HepG2 (cell line): ENCODE data around the gene DOCK4. TPM values are rescaled to one million over a fixed set of nuclear protein-coding genes. Genes with fewer than 3 reads are reported as not detected.

Experiments used
- KLF13 ChIP-seq: sonication (generic); formaldehyde crosslinking; IDR thresholded peaks from 2 replicates; pipeline ENCODE4 v1.4.0; 2020; ENCODE audit warnings: mild to moderate bottlenecking, missing genetic modification reagents
- TEAD3 ChIP-seq: optimal IDR thresholded peaks from 2 replicates; pipeline ENCODE3; 2016; ENCODE audit warnings: borderline replicate concordance
- TFDP1 ChIP-seq: IDR thresholded peaks from 2 replicates; pipeline ENCODE4 v1.6.1; 2016; ENCODE audit warnings: missing compliant biosample characterization, missing genetic modification reagents, borderline replicate concordance
- ZBTB40 ChIP-seq, 2 experiments: fragments of 450-650 bp in 1 of 2; sonication (generic) in 1 of 2; formaldehyde crosslinking in 1 of 2; IDR thresholded peaks; 2 replicates each; pipeline versions ENCODE4 v1.6.1 to v1.8.0; 2016 to 2022; ENCODE audit warnings: antibody characterized with exemption in 1 of 2, mild to moderate bottlenecking in 1 of 2, missing genetic modification reagents in 1 of 2
- polyA plus RNA-seq, 8 experiments: library from polyadenylated mRNA; depleted of rRNA in 3 of 8; stranded (reverse) in 7 of 8; unstranded in 1 of 8; fragments of >200 nt; fragmentation: Illumina TruSeq in 4 of 8; extraction: Trizol in 4 of 8; gene quantifications; 2 replicates each; pipeline versions ENCODE4 v1.2.1 to v1.2.3, GENCODE V29; 2011 to 2016; ENCODE audit warnings: low read depth in 4 of 8, missing spikeins in 1 of 8, mixed read lengths in 1 of 8; ENCODE audit not compliant: insufficient read depth in 1 of 8
- total RNA-seq, 5 experiments: library from RNA; depleted of rRNA; stranded (reverse); fragments of >200 nt; fragmentation: Illumina TruSeq; extraction: Trizol; gene quantifications; 2 replicates each; pipeline ENCODE4 v1.2.3, GENCODE V29; 2016; ENCODE audit warnings: low read depth in 1 of 5

The DOCK4 gene
- total and polyA plus RNA-seq, 2 of the 13 experiments (the other 11 are each of a cell fraction or from before 2014, with no cell fraction given), result 13.5 to 17.4 TPM

- no peak for TF ChIP-seq ZBTB40 (IDR thresholded peaks at IDR 0.05)
- TF ChIP-seq ZBTB40 (CRISPR knock-in tag; IDR thresholded peaks at IDR 0.05), result no peak
- TF ChIP-seq TEAD3, result no peak
- TF ChIP-seq TFDP1, result no peak
- TF ChIP-seq KLF13 (CRISPR knock-in tag), result no peak
These were observed 334.9 kb downstream of the DOCK4 start (continued) for GRCh38 chr7:111871283-111871682.
